SK-N-SH (cell line): ENCODE data around the gene MVP. TPM values are rescaled to one million over a fixed set of nuclear protein-coding genes. Genes with fewer than 3 reads are reported as not detected.
A peak's percentile ranks its signal among the peaks of the same experiment; 100 is the strongest.

Source experiments
- FOSL2 ChIP-seq: IDR thresholded peaks from 2 replicates; pipeline ENCODE4 v1.4.0; 2012; ENCODE audit warnings: low read depth, mild to moderate bottlenecking, moderate library complexity, borderline replicate concordance
- FOXJ3 ChIP-seq: sonication (generic); formaldehyde crosslinking; IDR thresholded peaks from 2 replicates; pipeline ENCODE4 v1.5.1; 2020; ENCODE audit warnings: mild to moderate bottlenecking, missing genetic modification reagents
- GATA2 ChIP-seq: sonication (generic); formaldehyde crosslinking; IDR thresholded peaks from 2 replicates; pipeline ENCODE4 v1.5.0; 2020; ENCODE audit warnings: mild to moderate bottlenecking, missing genetic modification reagents
- JUND ChIP-seq: IDR thresholded peaks from 2 replicates; pipeline ENCODE4 v1.4.0; 2012
- SIN3A ChIP-seq: IDR thresholded peaks from 2 replicates; pipeline ENCODE4 v1.6.1; 2012; ENCODE audit warnings: low read depth, mild to moderate bottlenecking, low read length, moderate library complexity, borderline replicate concordance
- TAF1 ChIP-seq: IDR thresholded peaks from 2 replicates; pipeline ENCODE4 v1.6.1; 2012; ENCODE audit warnings: low read depth, mild to moderate bottlenecking, low read length, moderate library complexity, borderline replicate concordance
- polyA plus RNA-seq, 3 experiments: library from polyadenylated mRNA; depleted of rRNA; stranded (reverse); fragments of >200 nt; gene quantifications; 2 replicates each; pipeline ENCODE4 v1.2.3, GENCODE V29; 2012
- TF ChIP-seq, protein P1 (sequence below): IDR thresholded peaks from 2 replicates; pipeline ENCODE4 v1.6.1; 2012; ENCODE audit warnings: mild to moderate bottlenecking, low read depth, low read length, moderate library complexity
- TF ChIP-seq, protein P2 (sequence below): IDR thresholded peaks from 2 replicates; pipeline ENCODE4; 2012
- TF ChIP-seq, protein P3 (sequence below): IDR thresholded peaks from 2 replicates; pipeline ENCODE4 v1.4.0; 2012; ENCODE audit warnings: low read depth
- TF ChIP-seq, protein P4 (sequence below): fragments of 200-600 bp; sonication (generic); IDR thresholded peaks from 2 replicates; pipeline ENCODE4 v1.6.1; 2017; ENCODE audit warnings: antibody characterized with exemption, mild to moderate bottlenecking, moderate library complexity

MVP gene
- polyA plus RNA-seq, 1 of the 3 experiments (the other 2 are of a cell fraction): 222 TPM

GRCh38 chr16:29811170-29811895 lies 8.9 kb upstream of the MVP start (continued):
- TF ChIP-seq, protein P1, sequence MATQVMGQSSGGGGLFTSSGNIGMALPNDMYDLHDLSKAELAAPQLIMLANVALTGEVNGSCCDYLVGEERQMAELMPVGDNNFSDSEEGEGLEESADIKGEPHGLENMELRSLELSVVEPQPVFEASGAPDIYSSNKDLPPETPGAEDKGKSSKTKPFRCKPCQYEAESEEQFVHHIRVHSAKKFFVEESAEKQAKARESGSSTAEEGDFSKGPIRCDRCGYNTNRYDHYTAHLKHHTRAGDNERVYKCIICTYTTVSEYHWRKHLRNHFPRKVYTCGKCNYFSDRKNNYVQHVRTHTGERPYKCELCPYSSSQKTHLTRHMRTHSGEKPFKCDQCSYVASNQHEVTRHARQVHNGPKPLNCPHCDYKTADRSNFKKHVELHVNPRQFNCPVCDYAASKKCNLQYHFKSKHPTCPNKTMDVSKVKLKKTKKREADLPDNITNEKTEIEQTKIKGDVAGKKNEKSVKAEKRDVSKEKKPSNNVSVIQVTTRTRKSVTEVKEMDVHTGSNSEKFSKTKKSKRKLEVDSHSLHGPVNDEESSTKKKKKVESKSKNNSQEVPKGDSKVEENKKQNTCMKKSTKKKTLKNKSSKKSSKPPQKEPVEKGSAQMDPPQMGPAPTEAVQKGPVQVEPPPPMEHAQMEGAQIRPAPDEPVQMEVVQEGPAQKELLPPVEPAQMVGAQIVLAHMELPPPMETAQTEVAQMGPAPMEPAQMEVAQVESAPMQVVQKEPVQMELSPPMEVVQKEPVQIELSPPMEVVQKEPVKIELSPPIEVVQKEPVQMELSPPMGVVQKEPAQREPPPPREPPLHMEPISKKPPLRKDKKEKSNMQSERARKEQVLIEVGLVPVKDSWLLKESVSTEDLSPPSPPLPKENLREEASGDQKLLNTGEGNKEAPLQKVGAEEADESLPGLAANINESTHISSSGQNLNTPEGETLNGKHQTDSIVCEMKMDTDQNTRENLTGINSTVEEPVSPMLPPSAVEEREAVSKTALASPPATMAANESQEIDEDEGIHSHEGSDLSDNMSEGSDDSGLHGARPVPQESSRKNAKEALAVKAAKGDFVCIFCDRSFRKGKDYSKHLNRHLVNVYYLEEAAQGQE: peak; percentile 7; the same call in 1 of the 2 replicates
- TF ChIP-seq FOXJ3 (no peak), TAF1 (peak; percentile 44; the same call in 1 of the 2 replicates), SIN3A (peak; percentile 82; the same call in 1 of the 2 replicates), GATA2 (CRISPR knock-in tag) (no peak), JUND (0 out of 2 replicates have a peak, but pooled peaks have one; percentile 27), FOSL2 (no peak)
- TF ChIP-seq, protein P2, sequence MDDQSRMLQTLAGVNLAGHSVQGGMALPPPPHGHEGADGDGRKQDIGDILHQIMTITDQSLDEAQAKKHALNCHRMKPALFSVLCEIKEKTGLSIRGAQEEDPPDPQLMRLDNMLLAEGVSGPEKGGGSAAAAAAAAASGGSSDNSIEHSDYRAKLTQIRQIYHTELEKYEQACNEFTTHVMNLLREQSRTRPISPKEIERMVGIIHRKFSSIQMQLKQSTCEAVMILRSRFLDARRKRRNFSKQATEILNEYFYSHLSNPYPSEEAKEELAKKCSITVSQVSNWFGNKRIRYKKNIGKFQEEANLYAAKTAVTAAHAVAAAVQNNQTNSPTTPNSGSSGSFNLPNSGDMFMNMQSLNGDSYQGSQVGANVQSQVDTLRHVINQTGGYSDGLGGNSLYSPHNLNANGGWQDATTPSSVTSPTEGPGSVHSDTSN: peak; percentile 89
- TF ChIP-seq, protein P3, sequence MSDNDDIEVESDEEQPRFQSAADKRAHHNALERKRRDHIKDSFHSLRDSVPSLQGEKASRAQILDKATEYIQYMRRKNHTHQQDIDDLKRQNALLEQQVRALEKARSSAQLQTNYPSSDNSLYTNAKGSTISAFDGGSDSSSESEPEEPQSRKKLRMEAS: peak; percentile 22
- TF ChIP-seq, protein P4, sequence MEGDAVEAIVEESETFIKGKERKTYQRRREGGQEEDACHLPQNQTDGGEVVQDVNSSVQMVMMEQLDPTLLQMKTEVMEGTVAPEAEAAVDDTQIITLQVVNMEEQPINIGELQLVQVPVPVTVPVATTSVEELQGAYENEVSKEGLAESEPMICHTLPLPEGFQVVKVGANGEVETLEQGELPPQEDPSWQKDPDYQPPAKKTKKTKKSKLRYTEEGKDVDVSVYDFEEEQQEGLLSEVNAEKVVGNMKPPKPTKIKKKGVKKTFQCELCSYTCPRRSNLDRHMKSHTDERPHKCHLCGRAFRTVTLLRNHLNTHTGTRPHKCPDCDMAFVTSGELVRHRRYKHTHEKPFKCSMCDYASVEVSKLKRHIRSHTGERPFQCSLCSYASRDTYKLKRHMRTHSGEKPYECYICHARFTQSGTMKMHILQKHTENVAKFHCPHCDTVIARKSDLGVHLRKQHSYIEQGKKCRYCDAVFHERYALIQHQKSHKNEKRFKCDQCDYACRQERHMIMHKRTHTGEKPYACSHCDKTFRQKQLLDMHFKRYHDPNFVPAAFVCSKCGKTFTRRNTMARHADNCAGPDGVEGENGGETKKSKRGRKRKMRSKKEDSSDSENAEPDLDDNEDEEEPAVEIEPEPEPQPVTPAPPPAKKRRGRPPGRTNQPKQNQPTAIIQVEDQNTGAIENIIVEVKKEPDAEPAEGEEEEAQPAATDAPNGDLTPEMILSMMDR: no peak
